RPMI8226 (cell line): ENCODE results near the gene JAKMIP1.

ENCODE experiments used
- DNase-seq: peaks from one replicate; pipeline ENCODE4 v3.0.0-alpha.2; 2015

The JAKMIP1 gene

DNA sequence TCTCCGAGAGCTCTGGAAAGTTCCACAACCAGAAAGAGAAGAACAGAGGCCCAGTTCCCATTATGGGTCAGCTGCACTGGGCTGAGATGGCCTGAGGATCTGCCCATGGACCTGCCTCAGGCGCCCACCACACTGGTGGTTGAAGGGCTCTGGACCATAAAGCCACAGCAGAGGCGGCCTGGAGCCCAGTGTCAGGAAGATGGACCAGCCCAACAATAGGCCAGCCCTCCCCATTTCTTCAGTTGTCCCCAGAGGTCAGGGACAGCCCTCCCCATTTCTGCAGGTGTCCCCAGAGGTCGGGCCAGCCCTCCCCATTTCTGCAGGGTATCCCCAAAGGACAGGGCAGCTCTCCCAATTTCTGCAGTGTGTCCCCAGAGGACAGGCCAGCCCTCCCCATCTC is 144.9 kb downstream of the JAKMIP1 start:
- no peak for DNase-seq

DNA sequence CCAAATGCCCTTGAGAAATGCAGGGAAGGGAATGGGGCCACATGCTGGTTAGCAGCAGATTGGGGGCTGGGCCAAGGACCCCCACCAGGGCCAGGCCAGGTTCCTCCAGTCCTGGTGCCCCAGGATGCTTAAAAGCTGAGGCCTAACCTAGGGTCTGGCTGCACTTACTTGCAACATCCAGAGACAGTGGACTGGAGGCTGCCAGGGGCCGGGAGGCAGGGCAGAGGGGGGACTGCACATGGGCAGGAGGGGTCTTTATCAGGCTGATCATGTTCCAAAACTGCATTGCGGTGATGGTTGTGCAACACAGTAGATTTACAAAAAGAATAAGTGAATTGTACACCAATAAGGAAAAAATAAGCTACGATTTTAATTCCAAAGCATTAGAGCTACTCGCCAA is 145.3 kb downstream of the JAKMIP1 start:
- DNase-seq: no peak

DNA sequence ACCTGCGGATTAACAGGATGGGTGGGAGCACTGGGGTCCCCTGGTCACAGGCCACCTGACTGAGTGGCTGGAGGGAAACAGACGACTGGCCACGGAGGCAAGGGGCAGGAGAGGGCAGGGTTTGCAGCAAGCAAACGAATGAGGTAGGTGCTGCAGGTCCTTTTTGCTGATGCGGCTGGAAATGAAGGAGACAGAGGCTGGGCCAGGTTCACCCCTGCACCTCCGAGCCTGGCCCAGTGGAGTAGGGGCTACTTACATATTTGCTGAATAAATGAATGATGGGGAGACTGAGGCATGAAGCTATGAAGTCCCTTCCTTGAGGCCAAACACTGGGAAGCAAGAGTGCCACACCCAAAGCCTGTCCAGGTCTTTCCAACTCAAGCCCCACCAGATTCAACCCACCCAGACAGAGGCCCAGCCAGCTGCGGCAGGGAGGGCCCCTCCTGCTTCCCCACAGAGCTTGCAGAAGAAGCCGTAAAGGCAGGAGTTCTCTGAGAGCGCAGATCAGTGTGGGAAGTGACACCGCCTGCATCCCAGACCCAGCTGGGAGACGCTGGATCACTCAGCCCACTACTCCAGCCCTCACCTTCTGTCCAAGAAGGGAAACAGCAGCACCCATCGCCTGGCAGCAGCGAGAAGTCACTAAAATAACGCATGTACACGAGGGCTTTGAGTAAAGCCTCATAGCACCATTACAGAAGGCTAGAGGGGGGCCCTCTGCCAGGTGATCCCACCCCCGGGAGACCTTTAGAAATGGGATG is 146.0 kb downstream of the JAKMIP1 start:
- DNase-seq: no peak

DNA sequence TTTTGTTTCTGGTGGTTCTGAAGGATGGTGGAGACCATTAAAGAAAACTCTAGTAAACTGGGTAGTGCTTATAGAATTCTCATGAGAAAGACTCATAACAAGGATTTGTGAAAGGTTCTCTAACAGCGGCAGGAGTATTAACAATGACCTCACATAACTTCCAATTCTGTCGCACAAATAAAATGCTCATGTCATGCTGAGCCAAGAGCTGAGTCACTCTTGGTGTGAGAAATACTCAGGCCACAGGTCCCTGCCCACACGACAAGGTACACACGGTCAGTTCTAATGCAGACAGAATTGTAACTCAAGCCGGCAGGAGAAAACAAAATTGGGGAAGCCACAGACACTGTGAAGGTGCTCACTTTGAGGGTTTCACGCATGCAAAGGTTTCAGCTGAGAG is 147.7 kb downstream of the JAKMIP1 start:
- DNase-seq: no peak

DNA sequence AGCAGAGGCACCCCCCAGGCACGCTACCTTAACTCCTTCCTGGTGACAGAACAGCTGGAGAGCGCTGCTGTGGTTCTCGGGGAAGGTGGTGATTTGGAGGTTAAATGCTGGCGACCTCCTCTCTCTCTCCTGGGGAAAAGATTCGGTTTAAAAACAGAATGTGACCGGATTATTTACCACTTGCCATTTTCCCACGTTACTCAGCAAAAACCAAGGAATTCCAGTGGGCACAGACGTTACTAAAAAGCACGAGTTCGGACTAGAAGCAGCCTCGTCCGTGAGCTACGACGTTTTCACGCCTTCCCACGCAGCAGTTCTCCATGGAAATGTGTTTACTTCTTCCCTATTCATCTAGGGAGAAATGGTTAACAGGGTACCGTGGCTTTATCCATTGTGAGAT is 149.8 kb downstream of the JAKMIP1 start:
- DNase-seq: no peak

DNA sequence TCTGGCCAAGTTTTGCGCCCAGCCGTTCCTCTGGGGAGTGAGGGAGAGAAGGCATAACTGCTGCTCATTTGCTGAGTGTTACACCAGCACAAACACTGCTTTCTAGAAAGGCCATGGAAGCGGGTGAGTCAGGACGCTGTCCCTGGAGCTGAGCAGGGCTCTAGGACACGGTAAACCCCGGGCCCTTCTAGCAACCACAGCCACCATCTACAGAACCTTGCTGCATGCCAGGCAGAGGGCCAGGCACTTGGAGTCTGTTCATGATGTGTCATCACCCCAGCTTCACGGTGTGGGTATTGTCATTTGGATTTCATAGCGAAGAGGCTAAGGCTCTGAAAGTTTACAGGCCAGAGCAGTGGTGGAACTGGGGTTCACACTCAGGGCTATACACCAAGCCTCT is 150.4 kb downstream of the JAKMIP1 start:
- no peak for DNase-seq

DNA sequence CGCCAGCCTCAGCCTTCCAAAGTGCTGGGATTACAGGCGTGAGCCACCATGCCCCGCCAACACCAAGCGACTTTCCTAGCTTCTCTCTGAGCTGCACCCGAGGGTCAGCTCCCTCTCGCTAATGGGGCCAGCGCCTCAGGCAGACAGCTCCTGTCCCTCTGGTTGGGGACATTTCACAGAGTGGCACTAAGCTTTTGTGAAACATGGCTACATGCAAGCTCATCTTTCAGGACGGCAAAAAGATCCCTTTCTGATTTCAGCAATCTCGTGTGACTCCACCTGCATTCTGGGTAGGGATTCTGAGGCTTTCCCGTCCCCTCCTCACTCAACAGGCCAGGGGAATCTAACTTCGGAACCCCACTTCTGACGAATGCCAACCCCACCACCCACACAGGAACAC is 151.1 kb downstream of the JAKMIP1 start:
- no peak for DNase-seq

DNA sequence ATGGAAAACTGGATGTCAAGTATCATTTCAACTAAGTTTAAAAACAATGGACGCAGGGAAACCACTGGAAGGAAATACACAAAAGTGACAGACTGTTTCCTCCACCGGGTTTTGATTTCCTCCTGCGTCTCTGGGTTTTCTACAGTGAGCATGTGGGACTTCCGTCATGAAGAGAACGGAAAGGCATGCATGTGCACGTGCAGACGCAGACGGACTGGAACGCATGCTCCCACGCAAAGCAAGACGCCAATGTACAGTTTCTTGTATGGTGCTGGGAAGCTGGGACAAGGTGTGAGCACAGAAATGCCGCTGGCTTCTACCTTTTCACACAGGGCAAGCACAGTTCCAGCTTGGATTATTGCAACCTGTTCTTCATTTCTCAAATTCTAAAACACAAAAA is 151.8 kb downstream of the JAKMIP1 start:
- DNase-seq: no peak

DNA sequence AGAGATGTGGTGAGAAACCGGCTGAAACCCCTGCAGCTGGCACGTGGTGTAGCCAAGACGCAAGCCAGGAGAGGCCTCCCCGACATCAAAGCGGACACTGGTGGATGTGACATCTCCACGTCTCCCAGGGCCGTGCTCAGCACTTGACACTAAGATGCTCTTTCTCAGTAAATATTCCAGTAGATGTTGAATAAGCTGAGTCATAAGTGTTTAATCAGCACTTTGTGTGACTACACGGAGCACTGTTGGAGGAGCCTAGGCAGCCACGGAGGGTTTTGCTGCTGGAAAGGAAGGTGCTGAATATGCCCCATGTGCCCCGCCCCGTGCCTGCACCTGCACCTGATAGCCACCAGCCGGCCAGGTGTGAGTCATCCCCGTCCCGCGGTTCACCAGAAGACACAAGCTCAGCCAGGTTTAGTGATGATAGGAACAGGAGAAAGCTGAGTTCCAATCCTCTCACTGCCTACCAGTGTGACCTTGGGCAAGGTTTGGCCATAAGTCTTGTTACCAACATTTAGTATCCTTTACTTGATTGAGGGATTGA is 153.1 kb downstream of the JAKMIP1 start:
- DNase-seq: peak; percentile 86

DNA sequence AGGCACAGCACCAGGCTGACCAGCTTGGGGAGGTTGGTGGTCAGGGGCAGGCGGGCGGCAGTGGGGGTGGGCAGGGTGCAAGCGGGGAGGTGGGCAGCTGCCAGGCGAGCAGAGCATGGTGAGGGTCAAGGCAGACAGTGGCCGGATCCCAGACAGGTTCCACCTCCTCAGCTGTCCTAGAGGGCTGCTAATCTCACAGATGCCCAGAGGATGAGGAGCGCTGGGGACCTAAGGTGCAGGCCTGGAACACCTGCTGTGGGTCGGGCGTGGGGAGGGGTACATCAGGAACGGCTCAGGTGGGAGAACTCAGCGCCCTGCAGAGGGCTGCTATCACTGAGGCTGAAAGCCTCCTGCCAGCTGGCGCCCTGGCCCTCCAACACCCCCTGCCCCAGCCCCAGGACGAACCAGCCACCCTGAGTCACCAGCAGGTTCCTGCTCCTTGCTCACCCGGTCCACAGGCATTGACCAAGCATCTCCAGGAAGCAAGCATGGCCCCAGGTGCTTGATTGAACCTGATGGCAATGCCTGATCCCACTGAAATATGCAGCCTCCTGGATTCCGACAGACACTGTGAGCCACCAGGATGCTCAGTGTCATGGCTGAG is 153.7 kb downstream of the JAKMIP1 start:
- no peak for DNase-seq

DNA sequence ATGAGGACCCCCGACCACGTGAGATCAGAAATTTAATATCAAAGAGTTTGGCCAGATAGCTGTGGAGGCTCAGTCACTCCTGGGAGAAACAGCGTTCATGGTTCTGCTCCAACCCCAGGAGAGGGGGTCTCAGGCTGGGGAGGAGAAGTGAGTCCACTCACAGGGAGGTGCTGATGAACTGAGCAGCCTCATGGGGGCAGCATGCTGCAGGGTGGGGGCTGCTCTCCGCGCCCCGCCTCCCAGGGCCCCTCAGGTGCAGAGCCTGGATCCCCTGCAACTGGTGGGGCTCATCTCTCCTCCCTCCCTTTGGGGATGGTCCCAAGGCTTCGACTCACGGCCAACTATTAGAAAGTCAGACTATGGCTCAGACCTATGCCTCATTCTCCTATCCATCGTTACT is 155.5 kb downstream of the JAKMIP1 start:
- no peak for DNase-seq

DNA sequence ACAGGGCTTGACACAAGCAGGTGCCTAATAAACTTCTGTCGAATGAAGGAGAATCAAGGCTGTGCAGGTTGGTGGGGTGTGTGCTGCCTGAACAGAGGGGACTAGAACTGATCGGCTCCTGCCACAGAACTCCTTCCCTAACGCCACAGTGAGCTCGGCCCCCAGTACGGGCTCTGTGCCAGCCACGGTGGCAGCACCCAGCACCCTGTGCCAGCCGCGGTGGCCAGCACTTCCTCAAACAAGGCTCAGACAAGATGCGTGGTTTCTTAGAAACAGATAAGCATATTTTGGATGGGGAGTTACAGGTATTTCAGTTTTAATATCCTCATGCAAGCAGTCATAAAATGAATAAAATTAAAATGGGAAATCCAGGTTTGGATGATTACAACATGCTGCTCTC is 156.1 kb downstream of the JAKMIP1 start:
- DNase-seq: peak; percentile 90

DNA sequence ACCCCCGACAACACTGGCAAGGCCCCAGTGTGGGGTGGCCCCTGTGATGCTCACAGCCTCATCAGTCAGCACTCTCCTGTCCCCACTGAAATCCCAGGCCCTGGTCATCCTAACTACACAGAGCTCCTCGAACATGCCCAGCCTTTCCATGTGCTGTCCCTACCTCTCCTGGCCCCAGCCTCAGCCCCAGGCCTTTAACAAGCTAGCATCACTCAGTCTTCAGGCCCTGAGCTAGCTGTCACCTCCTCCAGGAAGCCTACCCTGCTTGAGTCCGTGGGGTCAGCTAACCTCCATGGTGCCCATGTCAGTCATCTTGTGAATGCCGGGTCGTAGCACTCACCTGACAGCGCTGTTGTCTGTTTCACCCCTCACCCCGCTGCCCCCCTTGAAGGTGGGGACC is 156.5 kb downstream of the JAKMIP1 start:
- no peak for DNase-seq

DNA sequence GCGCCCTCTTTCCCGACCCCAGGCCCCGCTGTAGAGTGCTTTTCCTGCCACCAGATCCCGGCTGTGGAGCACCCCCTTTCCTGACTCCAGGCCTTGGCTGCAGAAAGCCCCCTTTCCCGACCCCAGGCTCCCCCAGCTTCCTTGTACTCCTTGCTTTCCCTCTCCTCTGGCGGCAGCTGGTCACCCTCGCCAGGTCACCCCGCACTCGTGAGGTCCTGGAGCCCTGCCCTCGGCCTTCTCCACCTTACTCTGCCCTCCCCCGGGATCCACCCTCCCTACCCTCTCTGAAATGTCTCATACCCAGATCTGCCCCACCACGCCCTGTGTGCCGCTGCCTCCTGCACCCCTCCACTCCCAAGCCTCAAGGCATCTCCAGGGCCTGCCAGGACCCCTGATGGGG is 157.2 kb downstream of the JAKMIP1 start:
- no peak for DNase-seq

DNA sequence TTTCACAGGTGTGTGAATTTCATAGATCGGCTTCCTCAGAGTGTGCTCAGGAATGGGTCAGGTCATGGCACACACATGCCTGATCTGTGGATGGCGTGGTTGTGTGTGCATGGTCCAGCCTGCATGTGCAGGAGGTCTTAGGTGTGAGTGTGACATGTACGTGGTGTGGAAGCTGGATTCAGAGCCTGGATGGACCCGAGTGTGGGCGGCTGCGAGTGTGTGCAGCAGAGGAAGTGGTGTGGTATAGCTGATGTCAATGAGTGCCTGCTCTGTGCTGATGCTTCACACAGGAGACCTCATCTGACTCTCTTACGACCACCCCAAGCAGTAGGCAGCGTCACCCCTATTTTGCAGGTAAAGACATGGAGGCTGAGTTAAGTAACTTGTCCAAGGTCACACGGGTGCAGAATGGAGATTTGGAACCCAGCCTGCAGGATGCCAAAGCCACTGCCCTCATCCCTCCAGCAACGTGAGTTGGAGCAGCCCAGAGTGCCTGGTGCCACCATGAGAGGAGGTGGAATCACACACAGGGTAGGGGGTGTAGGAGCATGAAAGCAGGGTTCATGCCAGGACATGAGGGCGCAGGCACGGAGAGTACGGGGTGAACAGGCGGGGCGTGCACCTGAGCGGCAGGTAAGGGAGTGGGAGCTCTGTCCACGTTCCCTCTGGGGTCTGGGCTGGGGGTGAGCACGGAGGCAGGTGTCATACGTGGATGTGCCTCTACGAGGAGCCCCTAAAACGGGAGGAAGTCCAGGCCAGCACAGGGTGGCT is 157.9 kb downstream of the JAKMIP1 start:
- no peak for DNase-seq

DNA sequence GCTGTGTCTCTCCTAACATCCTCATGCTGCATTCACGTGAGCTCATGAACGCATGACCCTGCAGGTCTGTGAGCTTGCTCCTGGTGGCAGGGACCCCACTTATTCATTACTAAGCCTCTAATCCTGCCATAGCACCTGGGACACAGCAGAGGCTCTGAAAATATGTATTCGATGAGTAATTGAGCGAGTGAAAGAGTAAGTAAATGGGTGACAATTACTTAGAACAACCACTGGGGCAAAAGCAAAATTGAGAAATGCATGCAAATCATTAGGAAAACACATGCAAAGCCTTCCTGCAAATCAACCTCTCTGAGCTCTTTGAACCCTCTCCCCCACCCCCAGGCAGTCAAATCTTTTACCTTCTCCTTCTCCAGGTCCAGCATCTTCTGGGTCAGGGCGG is 158.5 kb downstream of the JAKMIP1 start:
- DNase-seq: no peak

DNA sequence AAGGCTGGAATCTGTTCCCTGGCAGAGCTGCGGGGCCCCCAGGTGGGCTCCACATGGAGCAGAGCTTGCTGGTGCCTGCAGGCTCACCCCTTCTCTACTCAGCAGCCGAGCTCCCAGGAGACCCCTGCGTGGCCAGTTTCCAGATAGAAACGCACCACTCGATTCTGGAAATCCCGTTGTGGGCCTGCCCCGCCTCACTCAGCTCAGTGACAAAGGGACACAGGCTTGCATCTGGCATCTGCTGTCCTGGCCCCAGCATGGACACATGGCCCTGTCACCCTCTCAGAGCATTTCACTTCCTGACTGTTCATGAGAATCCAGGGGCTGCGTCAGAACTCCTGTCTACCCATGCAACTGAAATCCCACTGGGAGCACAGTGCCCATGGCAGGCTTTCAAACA is 161.6 kb downstream of the JAKMIP1 start:
- DNase-seq: no peak

DNA sequence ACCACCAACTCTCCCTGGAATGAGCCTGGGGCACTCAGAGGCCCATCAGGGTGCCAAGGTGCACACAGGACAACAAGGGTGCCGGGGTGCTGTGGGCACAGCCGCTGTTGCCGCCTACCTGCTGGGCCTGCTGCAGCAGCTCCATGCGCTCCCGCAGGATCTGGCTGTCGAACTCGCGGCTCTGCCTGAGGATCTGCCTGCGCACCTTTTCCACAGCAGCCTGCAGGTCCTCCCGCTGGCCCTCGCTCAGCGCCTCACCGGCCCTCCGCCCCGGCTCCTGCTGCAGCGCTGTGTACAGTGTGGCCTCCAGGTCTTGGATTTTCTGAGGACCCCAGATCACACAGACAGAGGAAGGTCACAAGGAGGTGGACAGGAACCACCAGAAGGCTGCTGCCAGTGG is 164.6 kb downstream of the JAKMIP1 start:
- DNase-seq: no peak

DNA sequence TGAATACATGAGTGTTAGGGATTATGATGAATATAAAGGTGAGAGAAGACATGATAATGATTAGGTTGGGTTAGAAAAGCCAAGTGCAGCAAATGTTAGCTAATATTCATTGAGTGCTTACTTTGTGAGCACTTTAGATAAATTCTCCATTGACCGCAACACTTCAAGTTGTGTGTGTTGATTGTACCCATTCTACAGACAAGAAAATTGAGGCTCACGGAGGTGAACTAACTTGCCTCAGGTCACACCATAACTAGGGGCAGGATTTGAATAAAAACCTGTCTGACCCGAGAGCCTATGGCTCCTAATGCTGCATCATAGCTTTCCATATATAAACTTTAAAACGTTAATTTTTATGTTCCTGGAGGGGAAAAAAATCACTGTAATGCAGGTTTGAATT is 167.0 kb downstream of the JAKMIP1 start:
- no peak for DNase-seq

DNA sequence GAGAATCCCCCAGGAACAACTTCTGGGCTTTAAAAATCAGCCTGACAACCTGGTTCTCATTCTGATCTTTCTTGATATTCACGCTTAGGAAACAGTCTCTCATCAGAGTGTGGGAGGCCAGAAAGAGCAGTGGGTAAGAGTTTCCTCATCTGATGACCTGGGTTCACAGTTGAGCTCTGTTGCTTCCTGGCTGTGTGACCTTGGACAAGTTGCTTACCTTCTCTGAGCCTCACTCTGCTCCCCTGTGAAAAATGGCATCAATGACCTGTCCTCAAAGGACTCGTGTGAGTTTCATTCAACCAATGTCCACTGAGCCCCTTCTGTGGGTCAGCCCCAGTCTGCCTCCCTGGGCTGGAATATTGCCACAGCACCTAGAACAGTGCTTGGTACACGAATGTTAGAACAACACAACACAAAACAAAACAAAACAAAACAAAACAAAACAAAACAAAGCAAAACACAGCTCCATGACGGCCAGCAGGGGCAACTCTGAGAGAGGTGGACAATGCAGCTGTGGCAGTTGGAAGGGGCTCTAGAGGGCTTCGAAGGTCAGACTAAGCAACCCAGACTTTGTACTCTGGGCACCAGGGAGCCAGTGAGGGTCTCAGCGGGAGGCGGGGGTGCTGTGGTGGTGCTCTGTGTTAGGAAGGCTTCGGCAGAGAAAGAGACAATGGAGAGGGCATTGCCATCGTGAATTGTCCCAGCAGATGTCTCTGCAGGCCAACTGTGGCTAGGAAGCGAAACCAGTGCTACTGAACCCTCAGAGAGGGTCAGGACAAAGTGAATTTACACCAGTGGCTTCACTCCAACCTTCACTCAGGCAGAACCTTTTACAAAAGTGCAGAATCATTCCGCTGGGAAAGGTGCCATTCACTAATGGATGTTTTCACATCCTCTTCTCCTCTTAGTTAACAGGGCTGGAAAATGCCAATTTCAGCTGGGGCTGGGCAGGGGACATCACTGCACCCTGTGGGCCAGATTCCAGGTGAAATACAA is 167.8 kb downstream of the JAKMIP1 start:
- DNase-seq: peak; percentile 91

DNA sequence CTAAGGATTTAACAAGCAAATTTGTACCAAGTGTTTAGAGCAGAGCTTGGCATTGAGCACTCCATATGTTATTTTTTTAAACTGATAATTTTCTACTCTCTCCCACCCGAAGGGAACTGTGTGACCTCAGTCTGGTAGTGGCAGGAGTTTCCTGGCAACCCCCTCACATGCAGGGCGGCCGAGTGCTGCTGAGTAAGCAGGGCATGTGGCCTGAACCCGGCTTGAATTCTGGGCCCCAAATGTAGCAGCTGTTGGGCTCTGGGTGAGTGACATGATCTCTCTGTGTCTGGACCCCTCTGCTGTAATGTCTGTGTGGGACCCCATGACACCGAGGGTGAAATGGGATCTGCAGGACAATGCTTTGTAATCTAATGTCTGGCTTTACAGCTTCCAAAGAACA is 168.5 kb downstream of the JAKMIP1 start:
- DNase-seq: peak; percentile 82

DNA sequence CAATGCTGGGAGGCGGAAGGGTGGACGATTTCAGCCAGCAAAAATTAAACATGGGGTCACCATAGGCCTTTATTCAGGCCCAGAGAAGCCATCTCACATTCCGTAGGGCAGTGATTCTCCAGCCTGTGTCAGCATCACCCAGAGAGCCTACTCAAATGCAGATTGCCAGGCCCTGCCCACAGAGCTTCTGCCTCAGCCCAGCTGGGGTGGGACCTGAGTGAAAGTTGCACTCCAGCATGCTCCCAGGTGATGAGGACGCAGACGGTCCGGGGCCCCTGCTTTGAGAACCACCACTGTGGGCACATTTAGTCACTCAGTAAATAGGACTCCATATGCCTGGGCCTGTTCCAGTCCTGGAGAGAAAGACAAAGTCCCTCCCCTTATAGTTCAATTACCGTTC is 169.7 kb downstream of the JAKMIP1 start:
- no peak for DNase-seq

DNA sequence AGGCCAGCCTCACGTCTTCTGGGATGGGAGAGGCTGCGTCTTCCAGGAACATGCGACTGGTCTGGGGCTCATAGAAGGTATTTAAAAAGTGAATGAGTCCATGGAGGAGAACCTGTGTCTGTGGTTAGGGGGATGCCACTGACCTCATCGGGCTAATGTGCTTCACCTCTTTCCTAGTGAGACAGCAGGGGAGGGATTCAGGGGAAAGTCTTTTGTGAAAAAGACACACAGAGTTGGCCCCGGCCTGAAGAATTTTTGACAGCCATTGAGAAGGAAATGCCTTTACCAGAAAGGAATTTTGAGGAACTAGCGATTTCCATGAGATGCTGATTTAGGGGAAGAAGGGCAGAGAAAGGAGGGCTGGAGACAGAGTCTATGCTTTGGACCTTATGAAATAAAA is 171.1 kb downstream of the JAKMIP1 start:
- no peak for DNase-seq
